Measurements from ENCODE around the gene NFATC4.

Gene NFATC4

GRCh38 chr14:24367514-24368211 lies at the start of gene NFATC4:
NFATC4 (plus strand) TSS chr14:24368184; CDS start chr14:24368341, 157 bp downstream.
- DNase-seq = peak; percentile 95

- no peak for DNase-seq
These were observed 46.6 kb upstream of the NFATC4 start for GRCh38 chr14:24321212-24321975.

DNA sequence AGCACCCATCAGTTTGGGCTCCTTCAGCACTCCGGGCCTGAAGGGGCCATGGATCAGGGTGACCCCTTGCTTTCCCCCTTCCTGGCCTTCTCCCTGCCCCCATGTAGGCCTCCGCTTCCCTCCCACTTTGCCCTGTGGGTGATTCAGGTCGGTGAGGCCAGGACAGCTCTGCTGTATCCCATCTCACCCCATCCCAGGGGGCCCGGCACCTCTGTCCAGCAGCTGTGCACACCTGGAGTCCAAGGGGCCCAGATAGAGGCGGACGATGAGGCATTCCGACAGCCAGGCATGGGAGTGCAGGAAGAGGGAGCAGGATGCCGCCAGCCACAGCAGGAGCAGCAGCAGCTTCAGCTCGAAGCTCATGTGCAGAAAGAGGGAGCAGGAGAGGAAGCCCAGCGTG lies 45.3 kb upstream of the NFATC4 start:
- no peak for DNase-seq

GRCh38 chr14:24323341-24323740 lies 44.6 kb upstream of the NFATC4 start:
- no peak for DNase-seq

- DNase-seq = no peak
These were observed 44.0 kb upstream of the NFATC4 start for GRCh38 chr14:24324024-24324423.

DNA sequence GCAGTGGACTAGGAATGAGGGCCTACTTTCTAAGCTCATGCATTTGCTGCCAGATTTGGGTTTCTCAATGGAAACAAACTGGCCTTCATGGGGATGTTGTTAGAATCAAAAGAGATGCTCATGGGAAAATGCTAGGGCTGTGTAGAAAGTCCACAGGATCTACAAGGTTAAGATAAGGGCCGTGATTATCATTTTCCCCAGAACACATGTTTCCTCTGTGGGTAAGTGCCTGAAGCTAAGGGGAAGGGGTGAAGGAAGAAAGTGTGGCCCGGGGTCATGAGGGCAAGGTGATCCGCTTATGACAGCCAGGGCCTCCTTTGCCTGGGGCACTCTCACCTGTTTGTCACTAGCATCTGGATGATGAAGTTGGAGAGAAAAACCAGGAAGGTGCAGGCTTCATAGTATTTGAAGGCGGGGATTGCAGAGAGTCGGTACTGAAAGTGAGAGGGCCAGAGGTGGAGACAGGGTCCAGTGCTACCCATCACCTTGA lies 42.9 kb upstream of the NFATC4 start:
- no peak for DNase-seq

- DNase-seq = no peak
These were observed 42.0 kb upstream of the NFATC4 start for GRCh38 chr14:24325963-24326362.

- DNase-seq = no peak
These were observed 40.7 kb upstream of the NFATC4 start for GRCh38 chr14:24327303-24327702.

- peak; percentile 33 for DNase-seq
These were observed 40.1 kb upstream of the NFATC4 start for GRCh38 chr14:24327914-24328313.

DNA sequence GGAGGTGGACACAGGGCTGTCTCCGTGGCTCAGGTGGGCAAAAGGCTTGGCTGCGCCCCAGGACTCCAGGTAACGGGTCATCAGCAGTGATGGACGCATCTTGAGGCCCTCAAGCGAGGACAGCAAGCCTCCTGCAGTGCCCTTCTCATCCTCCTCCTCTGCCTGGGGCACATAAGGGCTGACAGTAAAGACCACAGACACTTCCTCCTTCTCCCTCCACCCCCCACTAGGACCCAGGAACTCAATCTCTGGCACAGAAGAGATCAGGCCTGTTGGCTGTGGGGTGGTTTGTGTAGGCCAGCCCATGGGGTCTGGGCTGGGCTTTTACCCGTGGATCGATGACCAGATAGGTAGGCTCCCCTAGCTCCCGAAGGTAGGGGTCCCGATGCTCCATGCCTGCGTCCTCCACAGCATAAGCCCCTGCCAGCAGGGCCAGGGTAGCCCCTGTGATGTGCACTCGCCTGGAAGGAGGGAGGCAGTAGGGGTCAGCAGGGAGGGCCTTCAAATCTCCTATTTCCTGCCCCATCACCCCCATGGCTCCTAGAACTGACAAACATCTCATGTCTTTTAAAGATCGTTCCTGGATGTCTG lies 38.8 kb upstream of the NFATC4 start:
- DNase-seq = no peak

GRCh38 chr14:24329736-24330135 lies 38.2 kb upstream of the NFATC4 start:
- DNase-seq = no peak

DNA sequence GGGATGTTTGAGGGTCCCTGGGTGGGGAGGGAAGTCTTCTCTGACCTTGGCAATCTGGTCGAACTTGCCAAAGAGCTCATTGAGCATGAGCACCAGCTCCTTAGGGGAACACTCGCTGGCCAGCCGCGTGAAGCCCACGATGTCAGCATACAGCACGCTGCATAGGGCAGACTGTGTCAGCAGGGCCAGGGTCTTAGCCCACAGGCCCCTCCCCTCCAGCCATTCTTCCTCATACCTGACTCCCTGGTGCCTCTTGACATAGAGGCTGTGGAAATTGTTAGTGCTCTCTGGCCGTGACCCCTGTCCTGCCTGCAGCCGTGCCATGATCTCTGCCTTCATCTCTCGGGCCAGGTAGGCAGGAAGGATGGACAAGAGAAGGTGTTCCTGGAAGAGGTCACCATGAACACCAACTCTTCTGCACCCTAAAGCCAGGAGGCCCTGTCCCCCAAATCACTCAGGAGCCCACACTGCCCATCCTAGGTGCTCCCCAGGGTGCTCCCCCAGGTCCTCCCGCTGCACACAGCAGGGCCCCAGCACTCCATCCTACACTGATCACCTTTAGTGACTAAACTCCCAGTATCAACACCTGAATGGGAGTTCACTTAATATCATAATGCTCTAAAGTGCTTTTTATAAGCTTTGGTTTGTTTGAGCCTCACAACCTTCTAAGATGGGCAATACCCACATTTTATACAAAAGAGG lies 36.9 kb upstream of the NFATC4 start:
- no peak for DNase-seq

DNA sequence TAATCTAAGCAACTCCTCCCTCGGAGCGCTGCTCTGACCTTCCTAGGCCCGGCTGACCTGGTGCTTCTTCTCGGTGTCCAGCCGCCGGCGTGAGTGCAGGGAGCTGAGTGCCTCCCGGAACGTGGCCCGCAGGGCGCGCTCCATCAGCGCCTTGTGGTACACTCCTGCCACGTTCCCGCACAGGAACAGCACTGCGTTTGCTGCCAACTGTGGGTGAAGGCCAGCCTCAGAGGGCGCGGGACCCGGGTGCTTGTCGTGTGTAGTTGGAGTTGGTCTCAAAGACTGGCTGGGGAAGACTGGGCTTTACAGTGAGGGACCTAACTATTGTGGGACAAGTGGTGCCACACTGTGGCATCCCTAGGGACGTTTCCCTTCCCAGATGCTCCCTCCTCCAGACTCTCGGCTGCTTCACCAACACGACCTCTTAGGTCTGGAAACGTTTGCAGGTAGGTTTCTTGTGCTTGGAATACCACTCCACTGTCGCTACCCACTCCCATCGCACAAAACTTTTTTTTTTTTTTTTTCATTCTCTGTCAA lies 36.2 kb upstream of the NFATC4 start:
- no peak for DNase-seq

- DNase-seq = peak; percentile 92
These were observed 35.6 kb upstream of the NFATC4 start for GRCh38 chr14:24332268-24332993.

- DNase-seq = peak; percentile 65
These were observed 33.3 kb upstream of the NFATC4 start, which contains the start of gene ADCY4 for GRCh38 chr14:24334431-24335291. ADCY4 (minus strand) TSS chr14:24335071; CDS start chr14:24334652, 419 bp downstream.

GRCh38 chr14:24335461-24336171 lies 32.4 kb upstream of the NFATC4 start:
- DNase-seq = no peak

- DNase-seq = no peak
These were observed 30.7 kb upstream of the NFATC4 start for GRCh38 chr14:24337144-24337823.

- DNase-seq = no peak
These were observed 30.2 kb upstream of the NFATC4 start for GRCh38 chr14:24337824-24338175.

- no peak for DNase-seq
These were observed 29.1 kb upstream of the NFATC4 start for GRCh38 chr14:24338843-24339242.
